CD14-positive monocyte (primary cell): Measurements from ENCODE around the gene SDCBP2. TPM values are rescaled to one million over a fixed set of nuclear protein-coding genes. Genes with fewer than 3 reads are reported as not detected.

Source experiments
- DNase-seq, 3 donors: peaks; one replicate each; pipeline ENCODE4 v3.0.0-alpha.2; 2011 to 2022
- H2AFZ ChIP-seq: 2 replicates; pipeline ENCODE4 v1.6.0; 2012; ENCODE audit warnings: mild to moderate bottlenecking, low read depth, low read length, inconsistent platforms; ENCODE audit not compliant: insufficient read depth, poor library complexity, severe bottlenecking
- H3K27ac ChIP-seq, 2 donors: 1 replicate in 1 of 2; 2 replicates in 1 of 2; pipeline ENCODE4 v1.5.1; 2012 to 2013; ENCODE audit warnings: low read length in 2 of 2, control low read depth in 1 of 2, inconsistent platforms in 1 of 2, low read depth in 1 of 2, mild to moderate bottlenecking in 1 of 2
- H3K27me3 ChIP-seq, 2 donors: one replicate each; pipeline versions ENCODE4 v1.6.0 to v1.6.1; 2011 to 2013; ENCODE audit warnings: low read length in 2 of 2; ENCODE audit not compliant: control insufficient read depth in 2 of 2, insufficient read depth in 2 of 2
- H3K36me3 ChIP-seq, 2 donors: replicated peaks in 1 of 2; 1 replicate in 1 of 2; 2 replicates in 1 of 2; pipeline versions ENCODE4 v1.5.1 to v1.6.1; 2012 to 2013; ENCODE audit warnings: low read length in 2 of 2, control low read depth in 1 of 2, inconsistent platforms in 1 of 2, mild to moderate bottlenecking in 1 of 2; ENCODE audit not compliant: insufficient read depth in 2 of 2, control insufficient read depth in 1 of 2
- H3K4me1 ChIP-seq, 2 donors: 1 replicate in 1 of 2; 2 replicates in 1 of 2; pipeline versions ENCODE4 v1.5.1 to v1.6.1; 2012 to 2013; ENCODE audit warnings: low read length in 2 of 2, control low read depth in 1 of 2, inconsistent platforms in 1 of 2, mild to moderate bottlenecking in 1 of 2, moderate library complexity in 1 of 2; ENCODE audit not compliant: insufficient read depth in 2 of 2, control insufficient read depth in 1 of 2
- H3K4me2 ChIP-seq: replicated peaks from 2 replicates; pipeline ENCODE3; 2012; ENCODE audit warnings: low read length, moderate library complexity, mild to moderate bottlenecking; ENCODE audit not compliant: poor library complexity, severe bottlenecking; ENCODE audit errors: extremely low read depth
- H3K4me3 ChIP-seq, 3 experiments: fragments of 200-600 bp in 1 of 3; sonication (generic) in 1 of 3; replicated peaks in 1 of 3; 1 replicate in 2 of 3; 2 replicates in 1 of 3; pipeline ENCODE4 v1.5.1; 2011 to 2013; ENCODE audit warnings: low read length in 3 of 3, mild to moderate bottlenecking in 3 of 3, control low read depth in 2 of 3, low read depth in 2 of 3, inconsistent platforms in 1 of 3, moderate library complexity in 1 of 3
- H3K79me2 ChIP-seq: 2 replicates; pipeline ENCODE4 v1.6.0; 2012; ENCODE audit warnings: mild to moderate bottlenecking, control low read depth, inconsistent platforms, low read length, moderate library complexity; ENCODE audit not compliant: insufficient read depth
- H3K9ac ChIP-seq: 2 replicates; pipeline ENCODE4 v1.6.0; 2017; ENCODE audit warnings: low read length, mild to moderate bottlenecking; ENCODE audit not compliant: insufficient read depth, poor library complexity, severe bottlenecking
- H3K9me3 ChIP-seq, 2 donors: replicated peaks in 1 of 2; 1 replicate in 1 of 2; 2 replicates in 1 of 2; pipeline versions ENCODE4 v1.5.1 to v1.6.1; 2012 to 2013; ENCODE audit warnings: low read length in 2 of 2, control low read depth in 1 of 2; ENCODE audit not compliant: control insufficient read depth in 1 of 2, insufficient read depth in 1 of 2
- H4K20me1 ChIP-seq: 2 replicates; pipeline ENCODE4 v1.6.0; 2012; ENCODE audit warnings: mild to moderate bottlenecking, low read length, control low read depth, moderate library complexity; ENCODE audit not compliant: insufficient read depth
- H3K27ac Mint-ChIP-seq, 7 donors: one replicate each; pipeline ENCODE4 v1.8.0; 2020; ENCODE audit warnings: mild to moderate bottlenecking in 7 of 7, mixed read lengths in 7 of 7, moderate library complexity in 6 of 7, inconsistent platforms in 2 of 7
- H3K27me3 Mint-ChIP-seq, 3 donors: one replicate each; pipeline ENCODE4 v1.8.0; 2021 to 2022; ENCODE audit warnings: low read depth in 3 of 3, mild to moderate bottlenecking in 3 of 3, mixed read lengths in 3 of 3, moderate library complexity in 3 of 3, inconsistent platforms in 1 of 3
- H3K36me3 Mint-ChIP-seq, 2 donors: one replicate each; pipeline ENCODE4 v1.8.0; 2020; ENCODE audit warnings: mixed read lengths in 2 of 2, inconsistent platforms in 1 of 2, mild to moderate bottlenecking in 1 of 2
- H3K4me1 Mint-ChIP-seq: one replicate; pipeline ENCODE4 v1.8.0; 2020; ENCODE audit warnings: mild to moderate bottlenecking, mixed read lengths
- H3K4me3 Mint-ChIP-seq, 2 donors: one replicate each; pipeline ENCODE4 v1.8.0; 2020; ENCODE audit warnings: mild to moderate bottlenecking in 2 of 2, mixed read lengths in 2 of 2, moderate library complexity in 1 of 2
- H3K9me3 Mint-ChIP-seq, 7 donors: one replicate each; pipeline ENCODE4 v1.8.0; 2020 to 2022; ENCODE audit warnings: mixed read lengths in 7 of 7, mild to moderate bottlenecking in 6 of 7, moderate library complexity in 6 of 7, inconsistent platforms in 2 of 7
- CTCF ChIP-seq: fragments of 200-600 bp; IDR thresholded peaks from one replicate; pipeline ENCODE4 v1.8.0; 2022; ENCODE audit warnings: antibody characterized with exemption, mild to moderate bottlenecking
- WGBS: methylation state at CpG from one replicate; pipeline ENCODE4 v1.1.5; 2013; ENCODE audit warnings: missing lambda C conversion rate; ENCODE audit not compliant: insufficient coverage; 5-methylcytosine and 5-hydroxymethylcytosine counted together
- intact Hi-C, 2 donors: fragments of 100-400 bp; cut with micrococcal nuclease; formaldehyde crosslinking; loops; one replicate each; pipeline versions ENCODE4 v1.15.0 to v1.15.1; 2023
- polyA plus RNA-seq, 3 donors: library from polyadenylated mRNA; depleted of rRNA in 1 of 3; unstranded in 2 of 3; stranded (reverse) in 1 of 3; fragments of 300-500 nt in 2 of 3; fragments of >200 nt in 1 of 3; fragmentation: Illumina TruSeq in 2 of 3; gene quantifications; 1 replicate in 2 of 3; 2 replicates in 1 of 3; pipeline ENCODE4 v1.2.3, GENCODE V29; 2012 to 2021

Gene SDCBP2
- polyA plus RNA-seq, 3 donors: 0.69 to 1.0 (median 0.71) TPM

- H3K36me3 Mint-ChIP-seq: no peaks in the 10 kb centered on the region
- H3K9me3 Mint-ChIP-seq: no peaks in the 10 kb centered on the region
- 89% methylated on average over 4 of the region's 6 CpGs for WGBS
Observed at GRCh38 chr20:1293641-1294379, 35.1 kb downstream of the SDCBP2 start.

GRCh38 chr20:1292620-1293019 lies 36.3 kb downstream of the SDCBP2 start:
- no peak overlapping the region for H3K4me3 Mint-ChIP-seq
- peaks cover 0 to 7% (median 6%) of the 10 kb centered on the region in 3 donors for H3K27me3 Mint-ChIP-seq
- no peaks in the 10 kb centered on the region for H3K9me3 Mint-ChIP-seq
- H3K27ac Mint-ChIP-seq: peak overlapping the region in 1 of 7 donors; percentile 28
- Histone ChIP-seq H3K4me2 (no peak overlapping the region), H3K9ac (no peak overlapping the region), H3K4me1 (no peaks in the 10 kb centered on the region), H3K27ac (no peak overlapping the region), H3K36me3 (no peaks in the 10 kb centered on the region), H3K4me3 (no peak overlapping the region), H3K79me2 (no peaks in the 10 kb centered on the region), H2AFZ (no peak overlapping the region), H3K9me3 (no peaks in the 10 kb centered on the region), H4K20me1 (no peaks in the 10 kb centered on the region), H3K27me3 (no peaks in the 10 kb centered on the region)
- no peaks in the 10 kb centered on the region for H3K36me3 Mint-ChIP-seq
- no peaks in the 10 kb centered on the region for H3K4me1 Mint-ChIP-seq
- intact Hi-C loops: no loop called here
- WGBS: no CpG with 5 or more reads among the region's 1 CpG
- no peak for TF ChIP-seq CTCF
- DNase-seq: no peak

More at GRCh38 chr20:1293641-1294379, 35.1 kb downstream of the SDCBP2 start:
- Histone ChIP-seq H3K27me3 (no peaks in the 10 kb centered on the region), H3K36me3 (no peaks in the 10 kb centered on the region), H3K4me1 (no peaks in the 10 kb centered on the region), H2AFZ (no peak overlapping the region), H3K9me3 (no peaks in the 10 kb centered on the region), H4K20me1 (no peaks in the 10 kb centered on the region), H3K4me2 (no peak overlapping the region), H3K27ac (no peak overlapping the region), H3K4me3 (no peak overlapping the region), H3K79me2 (no peaks in the 10 kb centered on the region), H3K9ac (no peak overlapping the region)
- peaks cover 0 to 7% (median 6%) of the 10 kb centered on the region in 3 donors for H3K27me3 Mint-ChIP-seq
- DNase-seq: no peak
- H3K27ac Mint-ChIP-seq: no peak overlapping the region
- no peak overlapping the region for H3K4me3 Mint-ChIP-seq
- intact Hi-C loops: no loop called here
- no peak for TF ChIP-seq CTCF
- H3K4me1 Mint-ChIP-seq: no peaks in the 10 kb centered on the region
